ENCODE results near the gene USP20.

Gene USP20

DNA sequence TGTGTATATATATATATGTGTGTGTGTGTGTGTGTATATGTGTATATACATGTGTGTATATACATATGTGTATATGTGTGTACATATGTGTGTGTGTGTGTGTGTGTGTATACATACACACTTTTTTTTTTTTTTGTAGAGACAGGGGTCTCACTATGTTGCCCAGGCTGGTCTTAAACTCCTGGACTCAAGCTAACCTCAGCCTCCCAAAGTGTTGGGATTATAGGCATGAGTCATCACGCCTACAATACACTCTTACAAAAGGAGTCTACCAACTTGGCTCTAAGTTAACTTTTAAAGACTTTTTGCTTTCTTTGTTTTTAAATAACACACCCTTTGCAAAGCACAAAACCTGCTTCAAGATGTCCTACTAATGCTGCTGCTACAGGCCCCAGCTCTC lies 2.3 kb upstream of the USP20 start:
- H3K36me3 ChIP-seq (ENCODE audit: control insufficient read depth in 2 of 2, insufficient read depth in 1 of 2, low read length in 2 of 2) = peaks cover 19 to 53% of the 10 kb centered on the region in 2 experiments
- no peak overlapping the region for H3K4me3 ChIP-seq (ENCODE audit: low read depth, low read length)
- H3K9me3 ChIP-seq (ENCODE audit: control insufficient read depth, insufficient read depth, low read depth, low read length) = no peaks in the 10 kb centered on the region
- POLR2A ChIA-PET = interaction anchor here (0.7 to 3.5 kb wide), 2 partner anchors 9 to 449 kb away, joined by 5 to 36 read pairs; partner anchors contain the start of gene TOR1A
- TF ChIP-seq ZFHX2 (tag by site-specific recombination; conservative IDR thresholded peaks at IDR 0.05) = 0 out of 2 replicates have a peak, but pooled peaks have one; percentile 25
- TF ChIP-seq ZNF121 (tag by site-specific recombination; IDR thresholded peaks at IDR 0.05) = peak; percentile 59; the same call in 1 of the 2 replicates
- TF ChIP-seq EGR2 (tag by site-specific recombination; IDR thresholded peaks at IDR 0.05; ENCODE audit: low read depth) = 0 out of 2 replicates have a peak, but pooled peaks have one; percentile 9
- TF ChIP-seq, protein P1, sequence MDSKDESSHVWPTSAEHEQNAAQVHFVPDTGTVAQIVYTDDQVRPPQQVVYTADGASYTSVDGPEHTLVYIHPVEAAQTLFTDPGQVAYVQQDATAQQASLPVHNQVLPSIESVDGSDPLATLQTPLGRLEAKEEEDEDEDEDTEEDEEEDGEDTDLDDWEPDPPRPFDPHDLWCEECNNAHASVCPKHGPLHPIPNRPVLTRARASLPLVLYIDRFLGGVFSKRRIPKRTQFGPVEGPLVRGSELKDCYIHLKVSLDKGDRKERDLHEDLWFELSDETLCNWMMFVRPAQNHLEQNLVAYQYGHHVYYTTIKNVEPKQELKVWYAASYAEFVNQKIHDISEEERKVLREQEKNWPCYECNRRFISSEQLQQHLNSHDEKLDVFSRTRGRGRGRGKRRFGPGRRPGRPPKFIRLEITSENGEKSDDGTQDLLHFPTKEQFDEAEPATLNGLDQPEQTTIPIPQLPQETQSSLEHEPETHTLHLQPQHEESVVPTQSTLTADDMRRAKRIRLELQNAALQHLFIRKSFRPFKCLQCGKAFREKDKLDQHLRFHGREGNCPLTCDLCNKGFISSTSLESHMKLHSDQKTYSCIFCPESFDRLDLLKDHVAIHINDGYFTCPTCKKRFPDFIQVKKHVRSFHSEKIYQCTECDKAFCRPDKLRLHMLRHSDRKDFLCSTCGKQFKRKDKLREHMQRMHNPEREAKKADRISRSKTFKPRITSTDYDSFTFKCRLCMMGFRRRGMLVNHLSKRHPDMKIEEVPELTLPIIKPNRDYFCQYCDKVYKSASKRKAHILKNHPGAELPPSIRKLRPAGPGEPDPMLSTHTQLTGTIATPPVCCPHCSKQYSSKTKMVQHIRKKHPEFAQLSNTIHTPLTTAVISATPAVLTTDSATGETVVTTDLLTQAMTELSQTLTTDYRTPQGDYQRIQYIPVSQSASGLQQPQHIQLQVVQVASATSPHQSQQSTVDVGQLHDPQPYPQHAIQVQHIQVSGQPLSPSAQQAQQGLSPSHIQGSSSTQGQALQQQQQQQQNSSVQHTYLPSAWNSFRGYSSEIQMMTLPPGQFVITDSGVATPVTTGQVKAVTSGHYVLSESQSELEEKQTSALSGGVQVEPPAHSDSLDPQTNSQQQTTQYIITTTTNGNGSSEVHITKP (tag by site-specific recombination; IDR thresholded peaks at IDR 0.05) = 0 out of 2 replicates have a peak, but pooled peaks have one; percentile 18
- TF ChIP-seq REPIN1 (tag by site-specific recombination; IDR thresholded peaks at IDR 0.05; ENCODE audit: low read depth) = no peak
- CTCF ChIA-PET = no interaction called here
- H3K4me1 ChIP-seq (ENCODE audit: control insufficient read depth, insufficient read depth, low read length) = no peaks in the 10 kb centered on the region
- H3K27ac ChIP-seq (ENCODE audit: extremely low read depth, low read depth, low read length) = no peak overlapping the region

DNA sequence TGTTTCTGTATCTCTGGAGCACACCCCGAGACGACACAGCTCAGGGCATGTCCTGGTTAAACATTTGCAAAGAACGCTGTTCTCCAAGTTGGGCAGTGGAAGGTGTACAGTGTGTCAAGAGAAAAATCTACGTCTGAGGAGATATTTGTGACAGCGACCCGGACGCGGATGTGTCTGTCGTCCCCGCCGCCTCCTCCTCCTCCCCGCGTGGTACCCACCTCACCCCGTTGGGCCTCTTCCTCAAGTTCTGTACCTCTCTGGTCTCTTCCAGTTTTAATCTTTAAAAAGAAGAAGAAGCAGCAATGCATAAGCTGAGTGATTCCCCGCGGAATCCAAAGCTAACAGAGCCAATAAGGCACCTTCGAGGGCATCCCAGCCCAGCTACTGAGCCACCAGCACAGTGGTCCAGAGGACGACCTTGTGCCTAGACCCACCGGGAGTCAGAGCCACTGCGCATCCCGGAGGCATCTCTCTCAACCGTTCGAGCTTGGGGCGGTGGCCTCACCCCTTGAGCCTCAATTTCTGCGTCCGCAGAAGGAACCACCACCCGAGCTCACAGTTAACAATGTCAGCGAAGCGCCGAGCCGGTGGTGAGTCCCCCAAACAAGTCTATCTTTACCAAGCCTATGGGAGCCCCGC lies 650 bp upstream of the USP20 start:
- ChIA-PET CTCF (interaction anchor here (0.9 to 1.3 kb wide), 2 partner anchors 17 to 273 kb away, joined by 3 read pairs; no protein-coding TSS in a partner anchor), POLR2A (interaction anchor here (0.5 to 3.5 kb wide), 12 partner anchors 11 to 315 kb away, joined by 3 to 36 read pairs (median 3); partner anchors contain the start of genes FNBP1, TOR1A and TOR1B)
- Histone ChIP-seq H3K4me3 (ENCODE audit: low read depth, low read length) (peak overlapping the region; percentile 63), H3K36me3 (ENCODE audit: control insufficient read depth in 2 of 2, insufficient read depth in 1 of 2, low read length in 2 of 2) (peaks cover 15 to 39% of the 10 kb centered on the region in 2 experiments), H3K9me3 (ENCODE audit: control insufficient read depth, insufficient read depth, low read depth, low read length) (no peaks in the 10 kb centered on the region), H3K4me1 (ENCODE audit: control insufficient read depth, insufficient read depth, low read length) (peaks cover 1% of the 10 kb centered on the region; the same call in 1 of the 2 replicates), H3K27ac (ENCODE audit: extremely low read depth, low read depth, low read length) (peak overlapping the region; percentile 4; the same call in 1 of the 2 replicates)
- TF ChIP-seq, protein P2, sequence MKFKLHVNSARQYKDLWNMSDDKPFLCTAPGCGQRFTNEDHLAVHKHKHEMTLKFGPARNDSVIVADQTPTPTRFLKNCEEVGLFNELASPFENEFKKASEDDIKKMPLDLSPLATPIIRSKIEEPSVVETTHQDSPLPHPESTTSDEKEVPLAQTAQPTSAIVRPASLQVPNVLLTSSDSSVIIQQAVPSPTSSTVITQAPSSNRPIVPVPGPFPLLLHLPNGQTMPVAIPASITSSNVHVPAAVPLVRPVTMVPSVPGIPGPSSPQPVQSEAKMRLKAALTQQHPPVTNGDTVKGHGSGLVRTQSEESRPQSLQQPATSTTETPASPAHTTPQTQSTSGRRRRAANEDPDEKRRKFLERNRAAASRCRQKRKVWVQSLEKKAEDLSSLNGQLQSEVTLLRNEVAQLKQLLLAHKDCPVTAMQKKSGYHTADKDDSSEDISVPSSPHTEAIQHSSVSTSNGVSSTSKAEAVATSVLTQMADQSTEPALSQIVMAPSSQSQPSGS (tag by site-specific recombination; IDR thresholded peaks at IDR 0.05; ENCODE audit: low read depth) = no peak
- no peak for TF ChIP-seq ZNF776 (tag by site-specific recombination; IDR thresholded peaks at IDR 0.05; ENCODE audit: borderline replicate concordance)
- 0 out of 2 replicates have a peak, but pooled peaks have one; percentile 59 for TF ChIP-seq ZNF391 (tag by site-specific recombination; IDR thresholded peaks at IDR 0.05; ENCODE audit: borderline replicate concordance, low read depth)
- TF ChIP-seq, protein P3, sequence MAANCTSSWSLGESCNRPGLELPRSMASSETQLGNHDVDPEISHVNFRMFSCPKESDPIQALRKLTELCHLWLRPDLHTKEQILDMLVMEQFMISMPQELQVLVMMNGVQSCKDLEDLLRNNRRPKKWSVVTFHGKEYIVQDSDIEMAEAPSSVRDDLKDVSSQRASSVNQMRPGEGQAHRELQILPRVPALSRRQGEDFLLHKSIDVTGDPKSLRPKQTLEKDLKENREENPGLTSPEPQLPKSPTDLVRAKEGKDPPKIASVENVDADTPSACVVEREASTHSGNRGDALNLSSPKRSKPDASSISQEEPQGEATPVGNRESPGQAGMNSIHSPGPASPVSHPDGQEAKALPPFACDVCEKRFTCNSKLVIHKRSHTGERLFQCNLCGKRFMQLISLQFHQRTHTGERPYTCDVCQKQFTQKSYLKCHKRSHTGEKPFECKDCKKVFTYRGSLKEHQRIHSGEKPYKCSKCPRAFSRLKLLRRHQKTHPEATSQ (tag by site-specific recombination; IDR thresholded peaks at IDR 0.05) = peak; percentile 53; the same call in 1 of the 2 replicates
- 0 out of 2 replicates have a peak, but pooled peaks have one; percentile 25 for TF ChIP-seq KLF7 (tag by site-specific recombination; IDR thresholded peaks at IDR 0.05; ENCODE audit: borderline replicate concordance)
- TF ChIP-seq ZNF214 (tag by site-specific recombination; IDR thresholded peaks at IDR 0.05; ENCODE audit: borderline replicate concordance) = no peak
- TF ChIP-seq ZNF335 (tag by site-specific recombination; conservative IDR thresholded peaks at IDR 0.05) = peak; percentile 94
- no peak for TF ChIP-seq ZNF473 (tag by site-specific recombination; IDR thresholded peaks at IDR 0.05)
- TF ChIP-seq, protein P4, sequence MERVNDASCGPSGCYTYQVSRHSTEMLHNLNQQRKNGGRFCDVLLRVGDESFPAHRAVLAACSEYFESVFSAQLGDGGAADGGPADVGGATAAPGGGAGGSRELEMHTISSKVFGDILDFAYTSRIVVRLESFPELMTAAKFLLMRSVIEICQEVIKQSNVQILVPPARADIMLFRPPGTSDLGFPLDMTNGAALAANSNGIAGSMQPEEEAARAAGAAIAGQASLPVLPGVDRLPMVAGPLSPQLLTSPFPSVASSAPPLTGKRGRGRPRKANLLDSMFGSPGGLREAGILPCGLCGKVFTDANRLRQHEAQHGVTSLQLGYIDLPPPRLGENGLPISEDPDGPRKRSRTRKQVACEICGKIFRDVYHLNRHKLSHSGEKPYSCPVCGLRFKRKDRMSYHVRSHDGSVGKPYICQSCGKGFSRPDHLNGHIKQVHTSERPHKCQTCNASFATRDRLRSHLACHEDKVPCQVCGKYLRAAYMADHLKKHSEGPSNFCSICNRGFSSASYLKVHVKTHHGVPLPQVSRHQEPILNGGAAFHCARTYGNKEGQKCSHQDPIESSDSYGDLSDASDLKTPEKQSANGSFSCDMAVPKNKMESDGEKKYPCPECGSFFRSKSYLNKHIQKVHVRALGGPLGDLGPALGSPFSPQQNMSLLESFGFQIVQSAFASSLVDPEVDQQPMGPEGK (tag by site-specific recombination; IDR thresholded peaks at IDR 0.05) = no peak
- no peak for TF ChIP-seq TRIM28 (IDR thresholded peaks at IDR 0.05; ENCODE audit: borderline replicate concordance, low read length)

Measured in HEK293 (cell line).